HT1080 (cell line): ENCODE data around the gene VEZT. TPM values are rescaled to one million over a fixed set of nuclear protein-coding genes. Genes with fewer than 3 reads are reported as not detected.
"Not testable (repeated sequence)": the region's sequence is repeated elsewhere in the genome, so short reads cannot be mapped to it uniquely, and the experiment has no call there.

Source experiments
- DNase-seq: peaks from one replicate; pipeline ENCODE4 v3.0.0-alpha.2; 2015; ENCODE audit warnings: low read depth
- total RNA-seq: library from RNA; depleted of rRNA; stranded (reverse); fragments of >200 nt; shearing (Covaris generic); gene quantifications from 2 replicates; pipeline ENCODE4 v1.2.3, GENCODE V29; 2014

The VEZT gene
- total RNA-seq, 1 experiment from 2014 or later: 60.4 TPM

GRCh38 chr12:95224202-95225170 lies 6.9 kb downstream of the VEZT start:
- DNase-seq: no peak

DNA sequence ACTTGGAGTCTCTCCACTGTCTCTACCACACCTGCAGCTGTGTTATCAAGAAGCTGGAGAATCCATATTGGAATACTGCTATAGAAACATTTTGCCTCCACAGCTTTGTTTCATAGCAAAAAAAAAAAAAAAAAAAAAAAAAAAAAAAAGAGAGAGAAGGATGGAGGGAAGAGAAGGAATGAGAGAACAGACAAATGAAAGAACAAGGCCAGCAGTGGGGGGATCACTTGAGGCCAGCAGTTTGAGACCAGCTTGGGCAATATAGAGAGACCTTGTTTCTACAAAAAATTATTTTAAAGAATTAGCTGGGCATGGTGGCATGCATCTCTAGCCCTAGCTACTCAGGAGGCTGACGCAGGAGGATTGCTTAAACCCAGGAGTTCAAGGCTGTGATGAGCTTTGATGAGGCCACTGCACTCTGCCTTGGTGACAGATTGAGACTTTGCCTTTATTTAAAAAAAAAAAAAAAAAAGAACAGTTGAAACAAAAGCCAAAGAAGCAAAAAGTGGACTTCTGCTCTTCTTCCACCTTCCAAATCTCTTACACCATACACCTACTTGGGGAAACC lies 8.1 kb downstream of the VEZT start:
- no peak for DNase-seq

DNA sequence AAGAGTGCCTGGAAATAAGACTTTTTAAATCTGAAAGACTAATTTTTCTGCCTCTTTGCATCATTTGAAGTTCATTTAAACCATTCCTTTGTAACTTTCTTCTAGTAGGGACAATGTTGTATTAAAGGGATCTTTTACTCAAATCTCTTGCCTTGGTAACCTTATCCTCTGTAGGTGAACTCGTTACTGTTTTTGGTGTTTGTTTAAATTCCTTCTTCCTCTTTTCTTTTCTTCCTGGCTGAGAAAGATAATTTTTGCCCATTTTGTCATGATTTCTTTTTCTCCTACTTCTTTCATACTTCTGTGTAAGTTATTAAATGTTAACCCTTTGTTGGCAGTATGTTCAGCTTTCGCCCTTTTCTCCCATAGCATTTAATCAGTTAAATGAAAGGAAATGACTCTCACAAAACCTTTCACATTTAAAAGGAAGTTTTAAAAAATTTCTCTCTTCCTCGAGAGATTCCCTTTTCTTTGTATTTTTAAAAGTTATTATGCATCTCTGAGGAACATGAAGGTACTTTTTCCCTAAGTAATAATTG lies 10.3 kb downstream of the VEZT start:
- DNase-seq: no peak

DNA sequence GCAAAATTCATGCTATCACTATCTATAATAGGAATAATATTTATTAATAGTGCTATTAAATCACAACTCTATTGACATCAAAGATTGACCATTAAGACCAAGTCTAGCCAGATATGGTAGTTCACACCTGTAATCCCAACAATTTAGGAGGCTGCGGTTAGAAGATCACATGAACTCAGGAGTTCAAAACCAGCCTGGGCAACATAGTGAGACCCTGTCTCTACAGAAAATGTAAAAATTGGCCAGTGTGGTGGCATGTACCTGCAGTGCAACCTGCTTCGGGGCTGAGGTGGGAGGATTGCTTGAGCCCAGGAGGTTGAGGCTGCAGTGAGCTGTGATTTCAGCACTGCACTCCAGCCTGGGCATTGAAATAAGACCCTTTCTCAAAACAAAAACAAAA lies 11.0 kb downstream of the VEZT start:
- DNase-seq: no peak

DNA sequence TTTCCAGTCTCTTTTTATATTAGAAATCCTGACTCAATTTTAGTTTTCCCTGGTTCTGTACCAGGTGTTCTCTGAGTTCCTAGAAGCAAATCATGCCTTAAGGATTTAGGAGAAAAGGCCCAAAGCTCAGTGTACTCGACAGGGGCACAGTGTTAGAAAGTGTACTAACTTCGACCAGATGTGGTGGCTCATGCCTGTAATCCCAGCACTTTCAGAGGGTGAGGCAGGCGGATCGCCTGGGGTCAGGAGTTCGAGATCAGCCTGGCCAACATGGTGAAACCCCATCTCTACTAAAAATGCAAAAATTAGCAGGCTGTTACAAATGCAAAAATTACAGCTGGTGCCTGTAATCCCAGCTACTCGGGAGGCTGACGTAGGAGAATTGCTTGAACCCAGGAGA lies 12.0 kb downstream of the VEZT start:
- no peak for DNase-seq

GRCh38 chr12:95230313-95230712 lies 12.7 kb downstream of the VEZT start:
- no peak for DNase-seq

DNA sequence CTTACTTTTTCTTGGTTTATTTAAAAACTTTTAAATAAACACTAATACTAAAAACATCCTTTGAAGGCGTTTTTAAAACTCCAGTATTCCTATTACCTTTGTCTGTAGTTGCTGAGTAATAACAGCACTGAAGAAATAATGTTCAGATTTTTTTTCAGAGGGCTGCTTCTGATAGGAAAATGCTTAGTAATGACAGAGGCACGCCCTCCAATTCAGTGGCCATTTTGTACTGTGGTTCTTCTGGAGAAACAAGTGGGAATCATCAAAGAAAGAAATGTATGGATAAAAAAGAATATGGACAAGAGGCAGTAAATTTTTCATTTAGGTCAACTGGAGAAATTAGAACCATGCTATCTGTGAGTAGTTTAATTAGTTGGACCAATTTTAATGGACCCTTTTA lies 13.6 kb downstream of the VEZT start:
- no peak for DNase-seq

GRCh38 chr12:95234187-95234586 lies 16.6 kb downstream of the VEZT start:
- DNase-seq: not testable (repeated sequence)

GRCh38 chr12:95235621-95236020 lies 18.0 kb downstream of the VEZT start:
- not testable (repeated sequence) for DNase-seq

DNA sequence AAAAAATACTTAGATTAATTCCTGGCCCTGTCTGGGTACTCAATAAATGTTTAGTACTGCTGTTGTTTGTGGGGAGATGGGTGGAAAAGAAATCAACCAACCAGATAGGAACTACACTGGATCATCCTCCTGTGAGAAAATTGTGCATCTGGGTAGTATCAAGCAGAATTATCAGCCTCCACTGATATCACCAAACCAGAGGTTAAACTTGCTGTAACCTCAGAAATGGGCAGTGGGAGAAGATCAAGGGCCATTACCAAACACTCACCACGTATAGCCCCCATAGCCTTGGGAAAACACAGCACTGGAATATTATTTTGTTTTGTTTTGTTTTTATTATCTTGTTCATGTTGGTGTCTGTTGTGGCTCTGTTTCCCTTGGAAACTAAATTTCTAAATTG lies 19.7 kb downstream of the VEZT start:
- DNase-seq: no peak

DNA sequence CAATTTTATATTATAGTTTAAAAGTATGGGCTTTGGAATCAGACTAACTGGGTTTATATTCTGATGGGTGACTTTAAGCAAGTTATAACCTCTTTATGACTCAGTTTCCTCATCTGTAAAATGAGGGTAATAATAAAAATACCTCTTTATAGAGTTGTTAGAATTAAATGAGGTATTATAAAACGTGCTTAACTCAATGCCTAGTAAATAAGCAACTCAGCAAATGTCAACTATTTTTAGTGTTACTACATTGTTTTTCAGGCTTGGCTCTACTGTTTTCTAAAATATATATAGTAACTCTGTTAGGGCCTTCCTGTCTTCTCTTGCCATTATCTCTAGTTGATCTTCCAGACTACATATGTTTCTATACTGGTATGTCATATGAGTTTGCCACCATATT lies 20.5 kb downstream of the VEZT start:
- no peak for DNase-seq

GRCh38 chr12:95239216-95239615 lies 21.6 kb downstream of the VEZT start:
- no peak for DNase-seq

GRCh38 chr12:95239835-95240234 lies 22.2 kb downstream of the VEZT start:
- DNase-seq: not testable (repeated sequence)

DNA sequence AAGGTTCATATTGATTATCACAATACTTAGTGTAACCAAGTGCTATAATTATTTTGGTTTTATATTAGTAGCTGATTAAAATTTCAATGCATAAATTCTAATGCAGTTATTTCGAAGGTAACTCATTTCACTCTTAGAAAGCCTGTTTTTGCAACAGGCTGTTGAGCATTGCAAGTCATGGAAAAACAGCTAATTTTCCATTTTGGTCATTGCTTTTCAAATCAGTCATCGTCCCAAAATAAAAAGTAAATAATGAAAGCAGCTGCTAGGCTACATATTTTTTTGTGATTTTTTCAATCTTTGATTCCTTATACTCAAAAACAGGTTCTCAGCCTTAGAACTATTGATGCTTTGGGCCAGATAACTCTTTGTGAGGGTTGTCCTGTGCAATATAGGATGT lies 22.9 kb downstream of the VEZT start:
- no peak for DNase-seq

DNA sequence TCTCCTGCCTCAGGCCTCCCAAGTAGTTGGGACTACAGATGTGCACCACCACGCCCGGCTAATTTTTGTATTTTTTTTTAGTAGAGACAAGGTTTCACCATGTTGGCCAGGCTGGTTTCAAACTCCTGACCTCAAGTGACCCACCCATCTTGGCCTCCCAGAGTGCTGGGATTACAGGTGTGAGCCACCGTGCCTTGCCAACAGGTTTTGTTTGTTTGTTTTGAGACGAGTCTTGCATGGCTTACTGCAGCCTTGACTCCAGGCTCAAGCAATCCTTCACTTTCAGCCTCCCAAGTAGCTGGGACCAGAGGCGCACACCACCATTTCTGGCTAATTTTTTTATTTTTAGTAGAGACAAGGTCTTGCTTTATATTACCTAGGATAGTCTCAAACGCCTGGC lies 23.5 kb downstream of the VEZT start:
- not testable (repeated sequence) for DNase-seq

DNA sequence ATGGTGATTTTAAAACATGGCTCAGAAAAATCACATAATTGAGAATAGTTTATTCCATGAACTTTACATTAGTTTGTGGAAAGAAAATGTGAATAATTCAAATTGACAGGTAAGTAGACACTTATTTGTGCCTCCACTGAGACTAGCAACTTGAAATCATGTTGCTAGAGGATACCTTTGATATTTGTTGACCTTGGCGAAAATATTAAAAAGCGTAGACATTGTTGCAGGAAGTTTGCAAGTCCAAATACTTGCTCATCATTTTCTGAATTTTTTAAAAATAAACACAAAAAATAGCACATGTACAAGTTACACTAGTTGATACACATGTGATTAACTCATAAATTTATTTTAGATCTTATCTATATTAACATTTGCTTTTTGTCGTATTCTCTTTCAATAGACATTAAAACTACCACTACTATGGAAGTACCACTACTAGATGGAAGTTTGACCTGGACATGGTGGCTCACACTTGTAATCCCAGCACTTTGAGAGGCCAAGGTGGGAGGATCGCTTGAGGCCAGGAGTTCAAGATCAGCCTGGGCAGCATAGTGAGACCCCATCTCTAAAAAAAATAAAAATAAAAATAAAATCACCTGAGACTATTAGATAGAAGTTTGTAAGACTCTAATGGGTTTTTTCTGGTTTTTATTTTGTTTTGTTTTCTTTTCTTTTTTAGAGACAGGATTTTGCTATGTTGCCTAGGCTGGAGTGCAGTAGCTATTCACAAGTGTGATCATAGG lies 24.3 kb downstream of the VEZT start:
- no peak for DNase-seq

- no peak for DNase-seq
Observed at GRCh38 chr12:95243497-95244183, 26.0 kb downstream of the VEZT start.

GRCh38 chr12:95244350-95244749 lies 26.7 kb downstream of the VEZT start:
- DNase-seq: no peak

DNA sequence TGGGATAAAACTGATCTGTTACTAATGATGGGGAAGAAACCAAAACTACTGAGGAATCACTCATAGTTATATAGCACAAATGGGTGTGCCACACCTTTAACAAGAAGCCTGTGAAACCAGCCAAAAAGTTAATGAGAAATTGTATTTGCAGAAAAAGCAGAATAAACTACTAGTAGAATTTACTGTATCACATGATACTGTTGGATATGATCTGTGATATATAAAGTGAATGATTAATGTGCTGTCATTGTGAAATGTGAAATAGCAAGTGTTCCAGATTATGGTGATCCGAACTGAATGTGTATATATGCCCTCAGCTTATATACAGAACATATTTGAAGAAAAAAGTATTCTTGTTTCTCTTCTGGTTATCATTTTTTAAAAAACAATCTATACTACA lies 30.5 kb downstream of the VEZT start:
- DNase-seq: no peak

- DNase-seq: no peak
Observed at GRCh38 chr12:95248604-95249360, 31.2 kb downstream of the VEZT start.

- DNase-seq: no peak
Observed at GRCh38 chr12:95253386-95253785, 35.8 kb downstream of the VEZT start.
